ENCODE data around the gene OPN1SW. TPM values are rescaled to one million over a fixed set of nuclear protein-coding genes. Genes with fewer than 3 reads are reported as not detected.

Gene OPN1SW
- 2.0 TPM for polyA plus RNA-seq (ENCODE audit: insufficient read length)

- no peak for DNase-seq (ENCODE audit: low read depth)
Observed at GRCh38 chr7:128775744-128776474, at the start of gene OPN1SW. OPN1SW (minus strand) TSS chr7:128775794; CDS start chr7:128775781, 13 bp downstream.

GRCh38 chr7:128821724-128822123, 46.1 kb upstream of the OPN1SW start:
- DNase-seq (ENCODE audit: low read depth): no peak

GRCh38 chr7:128818694-128819093, 43.1 kb upstream of the OPN1SW start:
- DNase-seq (ENCODE audit: low read depth): no peak

- DNase-seq (ENCODE audit: low read depth): no peak
Observed at GRCh38 chr7:128815289-128815942, 39.8 kb upstream of the OPN1SW start.

- DNase-seq (ENCODE audit: low read depth): no peak
Observed at GRCh38 chr7:128814499-128814898, 38.9 kb upstream of the OPN1SW start.

- no peak for DNase-seq (ENCODE audit: low read depth)
Observed at GRCh38 chr7:128812514-128813168, 37.0 kb upstream of the OPN1SW start.

- no peak for DNase-seq (ENCODE audit: low read depth)
Observed at GRCh38 chr7:128811631-128812430, 36.2 kb upstream of the OPN1SW start.

- DNase-seq (ENCODE audit: low read depth): no peak
Observed at GRCh38 chr7:128810997-128811396, 35.4 kb upstream of the OPN1SW start.

GRCh38 chr7:128810473-128810872, 34.9 kb upstream of the OPN1SW start:
- DNase-seq (ENCODE audit: low read depth): no peak

GRCh38 chr7:128809363-128809762, 33.8 kb upstream of the OPN1SW start:
- no peak for DNase-seq (ENCODE audit: low read depth)

GRCh38 chr7:128807191-128807590, 31.6 kb upstream of the OPN1SW start:
- no peak for DNase-seq (ENCODE audit: low read depth)

- no peak for DNase-seq (ENCODE audit: low read depth)
Observed at GRCh38 chr7:128805225-128805624, 29.6 kb upstream of the OPN1SW start.

- DNase-seq (ENCODE audit: low read depth): no peak
Observed at GRCh38 chr7:128804484-128804883, 28.9 kb upstream of the OPN1SW start.

GRCh38 chr7:128801667-128802418, 26.2 kb upstream of the OPN1SW start:
- DNase-seq (ENCODE audit: low read depth): no peak

GRCh38 chr7:128801003-128801402, 25.4 kb upstream of the OPN1SW start:
- DNase-seq (ENCODE audit: low read depth): no peak

GRCh38 chr7:128800567-128800966, 25.0 kb upstream of the OPN1SW start:
- no peak for DNase-seq (ENCODE audit: low read depth)

GRCh38 chr7:128799451-128799850, 23.9 kb upstream of the OPN1SW start:
- no peak for DNase-seq (ENCODE audit: low read depth)

- peak; percentile 36 for DNase-seq (ENCODE audit: low read depth)
Observed at GRCh38 chr7:128796327-128796726, 20.7 kb upstream of the OPN1SW start.

- no peak for DNase-seq (ENCODE audit: low read depth)
Observed at GRCh38 chr7:128795129-128795528, 19.5 kb upstream of the OPN1SW start.

- DNase-seq (ENCODE audit: low read depth): no peak
Observed at GRCh38 chr7:128794436-128794835, 18.8 kb upstream of the OPN1SW start.

- no peak for DNase-seq (ENCODE audit: low read depth)
Observed at GRCh38 chr7:128794020-128794419, 18.4 kb upstream of the OPN1SW start.

All from forelimb muscle (tissue), 1 donor.